HG03025 (cell line): ENCODE measurements around the gene EXOSC2.

Experiments
- ATAC-seq: cut with Tn5 transposase; IDR thresholded peaks from one replicate; pipeline ENCODE4 v1.9.1; 2021; ENCODE audit warnings: mild to moderate bottlenecking, moderate library complexity; ENCODE audit not compliant: unreplicated experiment, low FRiP score

The EXOSC2 gene

DNA sequence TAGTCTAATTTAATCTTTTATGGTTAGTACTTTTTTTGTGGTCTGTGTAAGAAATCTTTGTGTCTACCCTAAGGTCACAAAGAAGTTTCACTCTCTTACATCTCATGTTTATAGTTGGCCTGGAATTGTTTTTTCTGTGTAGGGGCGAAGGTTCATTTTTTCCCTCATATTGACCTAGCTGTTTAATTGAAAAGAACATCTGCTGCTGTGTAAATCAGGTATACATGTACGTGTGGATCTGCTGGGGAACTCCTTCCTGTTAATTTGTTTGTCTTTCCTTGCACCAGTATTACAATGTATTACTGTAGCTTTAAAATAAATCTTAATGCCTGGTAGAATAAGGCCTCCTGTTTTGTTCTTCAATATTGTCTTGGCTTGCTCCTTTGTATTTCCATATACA is 37.8 kb downstream of the EXOSC2 start:
- ATAC-seq: no peak

GRCh38 chr9:130732136-130732535 is 38.6 kb downstream of the EXOSC2 start:
- ATAC-seq: no peak

GRCh38 chr9:130732793-130733221 is 39.2 kb downstream of the EXOSC2 start:
- ATAC-seq: no peak

DNA sequence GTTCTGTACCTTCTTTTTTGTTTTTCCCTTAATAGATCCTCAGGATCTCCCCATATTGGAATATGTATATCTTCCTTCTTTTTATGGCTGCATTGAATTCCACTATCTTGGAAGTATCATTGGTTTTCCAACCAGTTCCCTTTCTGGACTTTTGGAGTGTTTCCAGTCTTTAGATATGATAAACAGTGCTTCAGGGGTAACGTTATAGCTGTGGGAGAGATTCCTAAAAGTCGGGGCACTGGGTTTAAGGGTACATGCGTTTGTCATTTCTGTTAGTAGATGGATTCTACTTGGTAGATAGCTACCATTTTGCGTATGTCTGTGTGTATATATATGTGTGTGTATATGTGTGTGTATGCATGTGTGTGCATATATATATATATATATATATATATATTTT is 42.0 kb downstream of the EXOSC2 start:
- ATAC-seq: no peak

- no peak for ATAC-seq
Measured at GRCh38 chr9:130736834-130737233, 43.3 kb downstream of the EXOSC2 start.

GRCh38 chr9:130738281-130738680 is 44.7 kb downstream of the EXOSC2 start:
- no peak for ATAC-seq

DNA sequence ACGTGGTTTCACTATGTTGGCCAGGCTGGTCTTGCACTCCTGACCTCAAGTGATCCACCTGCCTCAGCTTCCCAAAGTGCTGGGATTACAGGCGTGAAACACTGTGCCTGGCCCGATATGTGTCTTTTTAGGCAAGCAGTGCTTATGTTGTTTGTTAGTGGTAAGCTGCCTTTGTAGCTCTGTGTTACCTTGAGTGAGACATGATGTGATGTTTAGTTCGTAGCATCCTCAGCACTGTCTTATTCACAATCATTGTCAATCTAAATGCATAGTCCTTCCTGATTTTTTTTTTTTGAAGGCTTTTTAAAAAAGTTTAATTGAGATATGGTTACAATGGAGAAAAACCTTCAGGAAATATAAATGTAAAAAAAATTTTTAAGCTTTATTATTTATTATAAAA is 45.5 kb downstream of the EXOSC2 start:
- no peak for ATAC-seq

DNA sequence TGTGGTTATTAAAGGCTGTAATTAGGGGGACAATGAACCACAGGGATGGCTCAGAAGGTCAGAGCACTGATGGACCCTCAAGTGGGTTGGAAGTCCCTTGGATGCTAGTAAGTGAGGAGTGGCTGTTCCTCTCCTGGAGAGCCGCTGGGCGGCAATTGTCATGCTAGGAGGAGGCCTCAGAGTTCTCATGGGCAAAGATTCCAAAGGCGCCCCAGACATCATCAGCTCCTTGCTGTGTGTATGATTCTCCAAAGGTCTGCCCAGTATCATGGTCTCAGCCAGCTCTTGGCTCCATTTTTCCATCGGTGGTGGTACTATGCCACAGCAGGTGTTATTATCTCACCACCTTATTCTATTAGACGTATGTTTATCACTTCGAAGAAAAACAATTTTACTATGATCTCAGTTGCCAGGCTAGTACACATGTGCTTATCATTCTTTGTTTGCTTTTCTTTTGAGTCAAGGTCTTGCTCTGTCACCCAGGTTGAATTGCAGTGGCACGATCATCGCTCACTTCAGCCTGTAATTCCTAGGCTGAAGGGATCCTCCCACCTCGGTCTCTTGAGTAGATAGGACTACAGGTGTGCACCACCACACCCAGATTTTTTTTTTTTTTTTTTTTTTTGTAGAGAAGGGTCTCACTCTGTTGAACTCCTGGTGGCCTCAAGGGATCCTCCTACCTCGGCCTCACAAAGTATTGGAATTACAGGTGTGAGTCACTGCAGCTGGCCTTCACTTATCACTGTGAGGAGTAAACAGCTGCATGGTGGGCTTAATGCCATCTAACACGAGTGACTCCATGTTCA is 46.8 kb downstream of the EXOSC2 start:
- ATAC-seq: no peak

- ATAC-seq: no peak
Measured at GRCh38 chr9:130741024-130741305, 47.4 kb downstream of the EXOSC2 start.

GRCh38 chr9:130741831-130742449 is 48.4 kb downstream of the EXOSC2 start:
- ATAC-seq: no peak

GRCh38 chr9:130743656-130744055 is 50.1 kb downstream of the EXOSC2 start:
- no peak for ATAC-seq

- no peak for ATAC-seq
Measured at GRCh38 chr9:130745210-130745800, 51.7 kb downstream of the EXOSC2 start.

- ATAC-seq: no peak
Measured at GRCh38 chr9:130745829-130746228, 52.2 kb downstream of the EXOSC2 start.

GRCh38 chr9:130746434-130747212 is 53.0 kb downstream of the EXOSC2 start:
- no peak for ATAC-seq

DNA sequence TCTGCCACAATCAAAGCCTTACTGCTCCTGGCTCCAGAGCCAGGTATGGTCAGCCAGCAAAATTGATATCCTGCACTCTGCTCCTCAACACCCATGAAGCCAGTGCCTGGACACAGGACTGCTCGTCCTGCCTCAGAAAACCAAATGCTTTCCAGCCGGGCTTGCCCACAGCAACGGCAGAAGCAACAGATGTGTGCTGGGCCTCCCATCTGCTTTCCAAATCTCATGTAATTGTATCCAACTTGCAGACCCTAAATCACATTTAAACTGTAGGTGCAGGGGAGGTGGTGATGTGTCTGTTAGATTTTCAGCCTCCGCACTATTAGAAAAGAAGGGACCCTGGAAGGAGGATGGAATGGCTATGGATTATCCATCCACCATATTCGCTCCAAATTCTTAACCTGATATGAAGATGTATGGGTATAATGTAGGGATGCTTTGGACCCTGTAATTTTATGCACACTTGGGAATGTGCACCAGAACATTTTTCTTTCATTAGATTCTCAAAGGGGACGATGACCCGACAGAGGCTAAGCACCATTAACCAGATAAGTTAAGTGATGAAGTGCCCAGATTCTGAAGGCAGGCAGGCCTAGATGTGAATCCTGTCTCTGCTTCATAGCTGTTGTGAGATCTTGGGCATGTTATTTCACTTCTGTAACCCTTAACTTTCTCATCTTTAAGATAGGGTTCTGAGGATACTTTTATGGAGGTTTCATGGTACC is 58.2 kb downstream of the EXOSC2 start:
- ATAC-seq: no peak
